Measurements from ENCODE around the gene BABAM2.

- no peak for TF ChIP-seq CTCF (tag by site-specific recombination; IDR thresholded peaks at IDR 0.05)
- no peak for TF ChIP-seq YY1 (tag by site-specific recombination; IDR thresholded peaks at IDR 0.05)
- no peak for TF ChIP-seq PRDM6 (tag by site-specific recombination; IDR thresholded peaks at IDR 0.05)
- TF ChIP-seq ZNF362 (tag by site-specific recombination; IDR thresholded peaks at IDR 0.05), result no peak
- TF ChIP-seq YY2 (tag by site-specific recombination; IDR thresholded peaks at IDR 0.05), result no peak
- no peak for TF ChIP-seq ZNF530 (tag by site-specific recombination; IDR thresholded peaks at IDR 0.05; ENCODE audit: low read depth)
- no peak for TF ChIP-seq ZNF133 (tag by site-specific recombination; IDR thresholded peaks at IDR 0.05)
- TF ChIP-seq ZNF324 (tag by site-specific recombination; IDR thresholded peaks at IDR 0.05), result no peak
- TF ChIP-seq ZNF639 (tag by site-specific recombination; IDR thresholded peaks at IDR 0.05), result no peak
- no peak for TF ChIP-seq MZF1 (tag by site-specific recombination; IDR thresholded peaks at IDR 0.05; ENCODE audit: borderline replicate concordance)
- no peak for TF ChIP-seq REST (tag by site-specific recombination; IDR thresholded peaks at IDR 0.05)
- no peak for TF ChIP-seq ZNF704 (tag by site-specific recombination; IDR thresholded peaks at IDR 0.05)
- TF ChIP-seq BCL11A (tag by site-specific recombination; IDR thresholded peaks at IDR 0.05; ENCODE audit: low read depth), result no peak
Measured at GRCh38 chr2:28310107-28310506, 419.6 kb downstream of the BABAM2 start.
